ENCODE results near the gene FSTL3. TPM values are rescaled to one million over a fixed set of nuclear protein-coding genes. Genes with fewer than 3 reads are reported as not detected.

The FSTL3 gene
- total RNA-seq, 4 donors from 2014 or later, result 14.4 to 51.6 (median 43.5) TPM

Other genes starting within 250 kb of the FSTL3 start
- gene SHC2, start 215.4 kb upstream of the FSTL3 start, total RNA-seq, result 10 to 100 TPM; 14.6 to 25.0 (median 17.8) TPM
- under 1 TPM in 2 of 4 donors, not detected in 2; 0.34 to 0.57 TPM for gene MADCAM1, start 179.9 kb upstream of the FSTL3 start, total RNA-seq
- 10 to 100 TPM; 23.4 to 73.8 (median 62.1) TPM for gene TPGS1, start 168.9 kb upstream of the FSTL3 start, total RNA-seq
- 100 to 1,000 TPM; 129 to 214 (median 140) TPM for gene CDC34, start 144.6 kb upstream of the FSTL3 start, total RNA-seq
- 1 to 10 TPM in 2 of 4 donors, under 1 TPM in 1, not detected in 1; 0.29 to 1.5 (median 1.3) TPM for gene GZMM, start 132.3 kb upstream of the FSTL3 start, total RNA-seq
- 100 to 1,000 TPM; 288 to 344 (median 307) TPM for gene BSG, start 103.8 kb upstream of the FSTL3 start, total RNA-seq
- gene HCN2, start 86.5 kb upstream of the FSTL3 start, total RNA-seq, result 1 to 10 TPM in 2 of 4 donors, under 1 TPM in 2; 0.21 to 1.7 (median 1.1) TPM
- gene POLRMT, start 42.9 kb upstream of the FSTL3 start, total RNA-seq, result 10 to 100 TPM; 37.8 to 61.1 (median 46.9) TPM
- gene FGF22, start 36.5 kb upstream of the FSTL3 start, total RNA-seq, result 10 to 100 TPM; 16.1 to 41.8 (median 25.6) TPM
- 100 to 1,000 TPM in 3 of 4 donors, 10 to 100 TPM in 1; 96.6 to 156 (median 126) TPM for gene RNF126, start 13.2 kb upstream of the FSTL3 start, total RNA-seq
- gene PRSS57, start 19.1 kb downstream of the FSTL3 start, total RNA-seq, result under 1 TPM in 1 of 4 donors, not detected in 3; 0.32 TPM
- 10 to 100 TPM; 25.1 to 92.3 (median 41.9) TPM for gene PALM, start 32.5 kb downstream of the FSTL3 start, total RNA-seq
- 1 to 10 TPM in 2 of 4 donors, under 1 TPM in 2; 0.08 to 2.8 (median 0.92) TPM for gene MISP, start 74.7 kb downstream of the FSTL3 start, total RNA-seq
- gene PTBP1, start 121.1 kb downstream of the FSTL3 start, total RNA-seq, result 100 to 1,000 TPM; 167 to 237 (median 205) TPM
- not detected for gene PLPPR3, start 145.6 kb downstream of the FSTL3 start, total RNA-seq
- gene AZU1, start 151.4 kb downstream of the FSTL3 start, total RNA-seq, result under 1 TPM in 2 of 4 donors, not detected in 2; 0.37 to 0.76 TPM
- gene PRTN3, start 164.6 kb downstream of the FSTL3 start, total RNA-seq, result under 1 TPM in 1 of 4 donors, not detected in 3; 0.86 TPM
- gene ELANE, start 175.9 kb downstream of the FSTL3 start, total RNA-seq, result 1 to 10 TPM in 1 of 4 donors, under 1 TPM in 1, not detected in 2; 0.51 to 1.9 TPM
- 100 to 1,000 TPM; 263 to 871 (median 364) TPM for gene CFD, start 183.3 kb downstream of the FSTL3 start, total RNA-seq
- 10 to 100 TPM; 41.7 to 62.3 (median 45.5) TPM for gene MED16, start 216.8 kb downstream of the FSTL3 start, total RNA-seq
- not detected for gene RNU6-9, start 217.1 kb downstream of the FSTL3 start, total RNA-seq
- gene R3HDM4, start 236.8 kb downstream of the FSTL3 start, total RNA-seq, result 10 to 100 TPM; 58.1 to 75.6 (median 65.8) TPM
- gene KISS1R, start 240.9 kb downstream of the FSTL3 start, total RNA-seq, result 1 to 10 TPM in 1 of 4 donors, under 1 TPM in 1, not detected in 2; 0.88 to 3.5 TPM
- gene ARID3A, start 249.6 kb downstream of the FSTL3 start, total RNA-seq, result 1 to 10 TPM; 1.8 to 9.4 (median 5.6) TPM

Data from lower leg skin (tissue), 4 donors.